CD14-positive monocyte (primary cell): Measurements from ENCODE around the gene RAB24. TPM values are rescaled to one million over a fixed set of nuclear protein-coding genes. Genes with fewer than 3 reads are reported as not detected.

Experiments
- DNase-seq, 3 donors: peaks; one replicate each; pipeline ENCODE4 v3.0.0-alpha.2; 2011 to 2022
- H2AFZ ChIP-seq: 2 replicates; pipeline ENCODE4 v1.6.0; 2012; ENCODE audit warnings: mild to moderate bottlenecking, low read depth, low read length, inconsistent platforms; ENCODE audit not compliant: insufficient read depth, poor library complexity, severe bottlenecking
- H3K27ac ChIP-seq, 2 donors: 1 replicate in 1 of 2; 2 replicates in 1 of 2; pipeline ENCODE4 v1.5.1; 2012 to 2013; ENCODE audit warnings: low read length in 2 of 2, control low read depth in 1 of 2, inconsistent platforms in 1 of 2, low read depth in 1 of 2, mild to moderate bottlenecking in 1 of 2
- H3K27me3 ChIP-seq, 2 donors: one replicate each; pipeline versions ENCODE4 v1.6.0 to v1.6.1; 2011 to 2013; ENCODE audit warnings: low read length in 2 of 2; ENCODE audit not compliant: control insufficient read depth in 2 of 2, insufficient read depth in 2 of 2
- H3K36me3 ChIP-seq, 2 donors: replicated peaks in 1 of 2; 1 replicate in 1 of 2; 2 replicates in 1 of 2; pipeline versions ENCODE4 v1.5.1 to v1.6.1; 2012 to 2013; ENCODE audit warnings: low read length in 2 of 2, control low read depth in 1 of 2, inconsistent platforms in 1 of 2, mild to moderate bottlenecking in 1 of 2; ENCODE audit not compliant: insufficient read depth in 2 of 2, control insufficient read depth in 1 of 2
- H3K4me1 ChIP-seq, 2 donors: 1 replicate in 1 of 2; 2 replicates in 1 of 2; pipeline versions ENCODE4 v1.5.1 to v1.6.1; 2012 to 2013; ENCODE audit warnings: low read length in 2 of 2, control low read depth in 1 of 2, inconsistent platforms in 1 of 2, mild to moderate bottlenecking in 1 of 2, moderate library complexity in 1 of 2; ENCODE audit not compliant: insufficient read depth in 2 of 2, control insufficient read depth in 1 of 2
- H3K4me2 ChIP-seq: replicated peaks from 2 replicates; pipeline ENCODE3; 2012; ENCODE audit warnings: low read length, moderate library complexity, mild to moderate bottlenecking; ENCODE audit not compliant: poor library complexity, severe bottlenecking; ENCODE audit errors: extremely low read depth
- H3K4me3 ChIP-seq, 3 experiments: fragments of 200-600 bp in 1 of 3; sonication (generic) in 1 of 3; replicated peaks in 1 of 3; 1 replicate in 2 of 3; 2 replicates in 1 of 3; pipeline ENCODE4 v1.5.1; 2011 to 2013; ENCODE audit warnings: low read length in 3 of 3, mild to moderate bottlenecking in 3 of 3, control low read depth in 2 of 3, low read depth in 2 of 3, inconsistent platforms in 1 of 3, moderate library complexity in 1 of 3
- H3K79me2 ChIP-seq: 2 replicates; pipeline ENCODE4 v1.6.0; 2012; ENCODE audit warnings: mild to moderate bottlenecking, control low read depth, inconsistent platforms, low read length, moderate library complexity; ENCODE audit not compliant: insufficient read depth
- H3K9ac ChIP-seq: 2 replicates; pipeline ENCODE4 v1.6.0; 2017; ENCODE audit warnings: low read length, mild to moderate bottlenecking; ENCODE audit not compliant: insufficient read depth, poor library complexity, severe bottlenecking
- H3K9me3 ChIP-seq, 2 donors: replicated peaks in 1 of 2; 1 replicate in 1 of 2; 2 replicates in 1 of 2; pipeline versions ENCODE4 v1.5.1 to v1.6.1; 2012 to 2013; ENCODE audit warnings: low read length in 2 of 2, control low read depth in 1 of 2; ENCODE audit not compliant: control insufficient read depth in 1 of 2, insufficient read depth in 1 of 2
- H4K20me1 ChIP-seq: 2 replicates; pipeline ENCODE4 v1.6.0; 2012; ENCODE audit warnings: mild to moderate bottlenecking, low read length, control low read depth, moderate library complexity; ENCODE audit not compliant: insufficient read depth
- H3K27ac Mint-ChIP-seq, 7 donors: one replicate each; pipeline ENCODE4 v1.8.0; 2020; ENCODE audit warnings: mild to moderate bottlenecking in 7 of 7, mixed read lengths in 7 of 7, moderate library complexity in 6 of 7, inconsistent platforms in 2 of 7
- H3K27me3 Mint-ChIP-seq, 3 donors: one replicate each; pipeline ENCODE4 v1.8.0; 2021 to 2022; ENCODE audit warnings: low read depth in 3 of 3, mild to moderate bottlenecking in 3 of 3, mixed read lengths in 3 of 3, moderate library complexity in 3 of 3, inconsistent platforms in 1 of 3
- H3K36me3 Mint-ChIP-seq, 2 donors: one replicate each; pipeline ENCODE4 v1.8.0; 2020; ENCODE audit warnings: mixed read lengths in 2 of 2, inconsistent platforms in 1 of 2, mild to moderate bottlenecking in 1 of 2
- H3K4me1 Mint-ChIP-seq: one replicate; pipeline ENCODE4 v1.8.0; 2020; ENCODE audit warnings: mild to moderate bottlenecking, mixed read lengths
- H3K4me3 Mint-ChIP-seq, 2 donors: one replicate each; pipeline ENCODE4 v1.8.0; 2020; ENCODE audit warnings: mild to moderate bottlenecking in 2 of 2, mixed read lengths in 2 of 2, moderate library complexity in 1 of 2
- H3K9me3 Mint-ChIP-seq, 7 donors: one replicate each; pipeline ENCODE4 v1.8.0; 2020 to 2022; ENCODE audit warnings: mixed read lengths in 7 of 7, mild to moderate bottlenecking in 6 of 7, moderate library complexity in 6 of 7, inconsistent platforms in 2 of 7
- WGBS: methylation state at CpG from one replicate; pipeline ENCODE4 v1.1.5; 2013; ENCODE audit warnings: missing lambda C conversion rate; ENCODE audit not compliant: insufficient coverage; 5-methylcytosine and 5-hydroxymethylcytosine counted together
- intact Hi-C, 2 donors: fragments of 100-400 bp; cut with micrococcal nuclease; formaldehyde crosslinking; loops; one replicate each; pipeline versions ENCODE4 v1.15.0 to v1.15.1; 2023
- polyA plus RNA-seq, 3 donors: library from polyadenylated mRNA; depleted of rRNA in 1 of 3; unstranded in 2 of 3; stranded (reverse) in 1 of 3; fragments of 300-500 nt in 2 of 3; fragments of >200 nt in 1 of 3; fragmentation: Illumina TruSeq in 2 of 3; gene quantifications; 1 replicate in 2 of 3; 2 replicates in 1 of 3; pipeline ENCODE4 v1.2.3, GENCODE V29; 2012 to 2021
- TF ChIP-seq, protein P1 (sequence below): fragments of 200-600 bp; IDR thresholded peaks from one replicate; pipeline ENCODE4 v1.8.0; 2022; ENCODE audit warnings: antibody characterized with exemption, mild to moderate bottlenecking

The RAB24 gene
- polyA plus RNA-seq, 3 donors: 74.3 to 465 (median 94.4) TPM

DNA sequence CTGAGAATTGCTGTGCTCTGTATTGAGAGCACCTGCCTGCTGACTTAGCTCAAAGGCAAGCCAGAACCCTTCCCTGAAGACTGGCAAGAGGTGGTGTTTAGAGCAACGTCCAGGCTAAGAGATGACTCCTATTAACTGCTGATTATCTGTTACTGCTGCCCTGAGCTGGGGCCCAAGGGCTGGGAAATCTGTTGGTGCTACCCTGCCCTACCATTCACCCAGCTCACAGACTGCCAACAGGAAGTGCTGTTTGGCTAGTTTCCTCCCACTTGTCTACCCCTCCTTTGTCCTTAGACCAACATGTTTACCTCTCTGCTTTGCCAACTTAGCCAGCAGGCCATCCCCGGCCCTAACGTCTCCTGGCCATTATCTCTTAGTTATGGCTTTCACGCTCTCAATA lies 6.9 kb downstream of the RAB24 start:
- Histone ChIP-seq H2AFZ (no peak overlapping the region), H3K27ac (peak overlapping the region; percentile 22 to 65), H3K9ac (no peak overlapping the region), H3K4me2 (peak overlapping the region; percentile 62), H3K4me3 (peak overlapping the region in 1 of 3 experiments; percentile 34), H3K79me2 (peaks cover 22% of the 10 kb centered on the region), H3K4me1 (peaks cover 67 to 68% of the 10 kb centered on the region in 2 donors), H3K36me3 (peaks cover 47 to 58% of the 10 kb centered on the region in 2 donors), H3K27me3 (no peaks in the 10 kb centered on the region), H4K20me1 (peaks cover 20% of the 10 kb centered on the region), H3K9me3 (no peaks in the 10 kb centered on the region)
- peak overlapping the region; percentile 57 to 87 (median 79) for H3K27ac Mint-ChIP-seq
- intact Hi-C loops: no loop called here
- H3K4me3 Mint-ChIP-seq: peak overlapping the region; percentile 51 to 80
- no peaks in the 10 kb centered on the region for H3K9me3 Mint-ChIP-seq
- 20% methylated on average over 1 of the region's 4 CpGs for WGBS
- TF ChIP-seq, protein P1, sequence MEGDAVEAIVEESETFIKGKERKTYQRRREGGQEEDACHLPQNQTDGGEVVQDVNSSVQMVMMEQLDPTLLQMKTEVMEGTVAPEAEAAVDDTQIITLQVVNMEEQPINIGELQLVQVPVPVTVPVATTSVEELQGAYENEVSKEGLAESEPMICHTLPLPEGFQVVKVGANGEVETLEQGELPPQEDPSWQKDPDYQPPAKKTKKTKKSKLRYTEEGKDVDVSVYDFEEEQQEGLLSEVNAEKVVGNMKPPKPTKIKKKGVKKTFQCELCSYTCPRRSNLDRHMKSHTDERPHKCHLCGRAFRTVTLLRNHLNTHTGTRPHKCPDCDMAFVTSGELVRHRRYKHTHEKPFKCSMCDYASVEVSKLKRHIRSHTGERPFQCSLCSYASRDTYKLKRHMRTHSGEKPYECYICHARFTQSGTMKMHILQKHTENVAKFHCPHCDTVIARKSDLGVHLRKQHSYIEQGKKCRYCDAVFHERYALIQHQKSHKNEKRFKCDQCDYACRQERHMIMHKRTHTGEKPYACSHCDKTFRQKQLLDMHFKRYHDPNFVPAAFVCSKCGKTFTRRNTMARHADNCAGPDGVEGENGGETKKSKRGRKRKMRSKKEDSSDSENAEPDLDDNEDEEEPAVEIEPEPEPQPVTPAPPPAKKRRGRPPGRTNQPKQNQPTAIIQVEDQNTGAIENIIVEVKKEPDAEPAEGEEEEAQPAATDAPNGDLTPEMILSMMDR: no peak
- H3K4me1 Mint-ChIP-seq: peaks cover 71% of the 10 kb centered on the region
- peaks cover 65 to 74% of the 10 kb centered on the region in 2 donors for H3K36me3 Mint-ChIP-seq
- peaks cover 0 to 5% (median 0%) of the 10 kb centered on the region in 3 donors for H3K27me3 Mint-ChIP-seq
- peak in 2 of 3 donors; percentile 28 to 39 for DNase-seq

DNA sequence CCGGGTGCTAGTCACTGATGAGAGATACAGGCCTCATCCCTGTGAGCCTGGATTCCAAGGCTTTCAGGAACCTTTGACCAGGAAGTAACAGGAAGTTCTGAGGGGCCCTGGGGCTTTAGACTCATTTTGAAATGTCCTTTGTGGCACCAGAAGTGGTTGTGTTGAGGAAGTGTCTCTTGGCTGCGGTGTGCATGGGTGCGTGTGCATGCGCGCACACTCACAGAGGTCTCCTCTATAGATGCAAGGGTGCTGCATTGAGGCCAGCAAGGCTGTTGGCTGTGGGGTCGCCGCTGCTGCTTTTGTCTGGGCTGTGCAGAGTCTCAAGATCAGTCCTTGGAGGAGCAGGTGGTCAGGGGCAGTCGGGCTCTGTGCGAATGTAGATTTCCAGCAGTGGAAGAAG lies 7.6 kb downstream of the RAB24 start:
- H3K9me3 ChIP-seq: no peaks in the 10 kb centered on the region
- H2AFZ ChIP-seq: no peak overlapping the region
- peaks cover 17% of the 10 kb centered on the region for H4K20me1 ChIP-seq
- peaks cover 60 to 61% of the 10 kb centered on the region in 2 donors for H3K4me1 ChIP-seq
- Mint-ChIP-seq H3K36me3 (peaks cover 63 to 72% of the 10 kb centered on the region in 2 donors), H3K4me1 (peaks cover 66% of the 10 kb centered on the region), H3K27ac (peak overlapping the region; percentile 62 to 87 (median 83)), H3K27me3 (peaks cover 0 to 2% (median 0%) of the 10 kb centered on the region in 3 donors), H3K9me3 (no peaks in the 10 kb centered on the region), H3K4me3 (peak overlapping the region; percentile 48 to 80)
- no peak overlapping the region for H3K9ac ChIP-seq
- DNase-seq: peak; percentile 41 to 73 (median 72)
- H3K27ac ChIP-seq: peak overlapping the region; percentile 35 to 65
- H3K4me2 ChIP-seq: peak overlapping the region; percentile 62
- TF ChIP-seq, protein P1: no peak
- peaks cover 46 to 58% of the 10 kb centered on the region in 2 donors for H3K36me3 ChIP-seq
- peak overlapping the region in 1 of 3 experiments; percentile 34 for H3K4me3 ChIP-seq
- no peaks in the 10 kb centered on the region for H3K27me3 ChIP-seq
- intact Hi-C loops: no loop called here
- WGBS: 19% methylated on average over 7 of the region's 9 CpGs
- H3K79me2 ChIP-seq: peaks cover 16% of the 10 kb centered on the region
